Gastrocnemius medialis (tissue), 4 donors: Measurements from ENCODE around the gene PDCL3. TPM values are rescaled to one million over a fixed set of nuclear protein-coding genes. Genes with fewer than 3 reads are reported as not detected.

Experiments used
- ATAC-seq, 2 donors: fragments of 150-250 bp; one replicate each; pipeline ENCODE4 v1.9.1; 2016
- DNase-seq, 2 donors: peaks; one replicate each; pipeline ENCODE4 v3.0.0-alpha.2; 2019
- H3K27ac ChIP-seq, 4 donors: fragments of 200-600 bp; sonication (generic); 1 replicate in 1 of 4; 2 replicates in 3 of 4; pipeline ENCODE4 v1.5.1; 2016 to 2018; ENCODE audit warnings: mild to moderate bottlenecking in 2 of 4, moderate library complexity in 1 of 4
- H3K27me3 ChIP-seq, 3 donors: fragments of 200-600 bp; sonication (generic) in 2 of 3; 1 replicate in 1 of 3; 2 replicates in 2 of 3; pipeline versions ENCODE4 v1.5.1 to v1.6.0; 2016 to 2019; ENCODE audit warnings: mild to moderate bottlenecking in 1 of 3, moderate library complexity in 1 of 3
- H3K36me3 ChIP-seq, 2 donors: fragments of 200-600 bp; sonication (generic) in 1 of 2; one replicate each; pipeline ENCODE4 v1.5.1; 2017 to 2018
- H3K4me1 ChIP-seq, 2 donors: fragments of 200-600 bp; sonication (generic) in 1 of 2; one replicate each; pipeline ENCODE4 v1.5.1; 2016 to 2017; ENCODE audit warnings: mild to moderate bottlenecking in 2 of 2
- H3K4me3 ChIP-seq, 4 donors: fragments of 200-600 bp; sonication (generic) in 3 of 4; 1 replicate in 1 of 4; 2 replicates in 3 of 4; pipeline ENCODE4 v1.5.1; 2016 to 2019; ENCODE audit warnings: mild to moderate bottlenecking in 2 of 4
- H3K9me3 ChIP-seq, 3 donors: fragments of 200-600 bp; sonication (generic) in 2 of 3; 1 replicate in 1 of 3; 2 replicates in 2 of 3; pipeline ENCODE4 v1.5.1; 2016 to 2019
- POLR2A ChIP-seq, 2 donors: fragments of 450-650 bp; IDR thresholded peaks; one replicate each; pipeline ENCODE4 v1.6.1; 2017; ENCODE audit warnings: antibody characterized with exemption in 2 of 2, mild to moderate bottlenecking in 2 of 2, moderate library complexity in 2 of 2
- in situ Hi-C, 4 donors: fragments of 200-750 bp; cut with MboI; loops; one replicate each; pipeline versions ENCODE4 v1.15.0 to v1.8.0; 2017; ENCODE audit warnings: low sequenced_read_pairs in 4 of 4
- intact Hi-C: fragments of 100-400 bp; cut with DNase I; formaldehyde crosslinking; loops from one replicate; pipeline ENCODE4 v1.15.1; 2023; ENCODE audit warnings: low total_unique reads
- total RNA-seq, 4 donors: library from RNA; depleted of rRNA; stranded (reverse); fragments of >200 nt; gene quantifications; one replicate each; pipeline versions ENCODE4 v1.1.0 to v1.2.3, GENCODE V29; 2016
- TF ChIP-seq, protein P1 (sequence below), 5 experiments: fragments of 450-650 bp in 3 of 5; fragments of 200-600 bp in 2 of 5; sonication (generic) in 2 of 5; IDR thresholded peaks in 4 of 5; conservative IDR thresholded peaks in 1 of 5; 1 replicate in 4 of 5; 2 replicates in 1 of 5; pipeline ENCODE4 v1.5.1; 2016 to 2019; ENCODE audit warnings: antibody characterized with exemption in 5 of 5, mild to moderate bottlenecking in 3 of 5, moderate library complexity in 3 of 5

The PDCL3 gene
- total RNA-seq, 4 donors from 2014 or later, result 16.6 to 37.3 (median 27.8) TPM

DNA sequence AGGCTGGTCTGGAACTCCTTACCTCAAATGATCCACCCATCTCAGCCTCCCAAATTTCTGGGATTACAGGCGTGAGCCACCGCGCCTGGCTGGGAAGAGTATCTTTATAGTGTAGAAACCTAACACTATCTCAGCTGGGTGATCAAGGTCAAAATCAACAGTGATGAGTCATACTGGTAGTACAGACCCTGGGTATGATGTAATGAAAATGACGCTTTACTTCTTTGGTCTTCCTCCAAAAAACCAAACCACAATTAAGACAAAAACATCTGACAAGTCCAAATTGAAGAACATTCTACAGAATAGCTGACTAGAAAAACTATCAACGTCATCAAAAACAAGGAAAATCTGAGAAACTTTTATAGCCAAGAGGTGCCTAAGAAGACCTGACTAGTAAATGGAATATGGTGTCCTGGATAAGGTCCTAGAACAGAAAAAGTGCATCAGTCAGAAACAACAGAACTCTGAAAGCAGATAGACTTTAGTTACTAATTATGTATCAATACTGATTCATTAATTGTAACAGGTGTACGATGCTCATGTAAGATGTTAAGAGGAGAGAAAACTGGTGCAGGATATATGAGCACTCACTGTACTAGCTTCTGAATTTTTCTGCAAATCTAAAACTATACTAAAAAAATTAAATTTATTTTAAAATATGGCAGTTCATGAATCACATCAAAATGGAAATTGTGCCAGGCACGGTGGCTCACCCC, 25.4 kb downstream of the PDCL3 start:
- no peak for ATAC-seq
- in situ Hi-C loops, result loop anchor here in 1 of 4 donors (25.0 kb wide), 1 partner anchor 624 kb away; no protein-coding TSS in a partner anchor
- H3K27ac ChIP-seq, result no peak overlapping the region

DNA sequence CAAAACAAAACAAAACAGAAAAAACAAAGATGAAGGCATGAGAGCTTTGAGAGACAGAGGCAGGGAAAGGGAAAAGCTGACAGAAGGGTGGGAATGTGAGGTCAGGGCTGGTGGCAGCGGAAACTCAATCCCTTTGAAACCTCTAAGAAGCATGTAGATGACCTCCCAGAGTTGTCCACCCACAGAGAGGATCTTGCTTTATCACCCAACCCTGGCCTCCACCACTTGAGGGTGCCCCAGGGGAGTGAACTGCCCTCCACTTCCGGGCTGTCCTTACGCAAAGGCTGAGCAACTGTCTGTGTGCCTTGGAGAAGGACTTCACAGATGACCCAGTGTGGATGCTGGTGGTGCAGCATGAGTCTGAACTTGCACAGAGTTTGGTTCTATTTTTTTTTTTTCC, 26.7 kb downstream of the PDCL3 start:
- Histone ChIP-seq H3K4me3 (no peak overlapping the region), H3K27me3 (no peaks in the 10 kb centered on the region), H3K36me3 (no peaks in the 10 kb centered on the region), H3K9me3 (no peaks in the 10 kb centered on the region), H3K4me1 (no peaks in the 10 kb centered on the region), H3K27ac (no peak overlapping the region)
- no peak for ATAC-seq
- no peak for TF ChIP-seq POLR2A (IDR thresholded peaks at IDR 0.05)
- TF ChIP-seq, protein P1, sequence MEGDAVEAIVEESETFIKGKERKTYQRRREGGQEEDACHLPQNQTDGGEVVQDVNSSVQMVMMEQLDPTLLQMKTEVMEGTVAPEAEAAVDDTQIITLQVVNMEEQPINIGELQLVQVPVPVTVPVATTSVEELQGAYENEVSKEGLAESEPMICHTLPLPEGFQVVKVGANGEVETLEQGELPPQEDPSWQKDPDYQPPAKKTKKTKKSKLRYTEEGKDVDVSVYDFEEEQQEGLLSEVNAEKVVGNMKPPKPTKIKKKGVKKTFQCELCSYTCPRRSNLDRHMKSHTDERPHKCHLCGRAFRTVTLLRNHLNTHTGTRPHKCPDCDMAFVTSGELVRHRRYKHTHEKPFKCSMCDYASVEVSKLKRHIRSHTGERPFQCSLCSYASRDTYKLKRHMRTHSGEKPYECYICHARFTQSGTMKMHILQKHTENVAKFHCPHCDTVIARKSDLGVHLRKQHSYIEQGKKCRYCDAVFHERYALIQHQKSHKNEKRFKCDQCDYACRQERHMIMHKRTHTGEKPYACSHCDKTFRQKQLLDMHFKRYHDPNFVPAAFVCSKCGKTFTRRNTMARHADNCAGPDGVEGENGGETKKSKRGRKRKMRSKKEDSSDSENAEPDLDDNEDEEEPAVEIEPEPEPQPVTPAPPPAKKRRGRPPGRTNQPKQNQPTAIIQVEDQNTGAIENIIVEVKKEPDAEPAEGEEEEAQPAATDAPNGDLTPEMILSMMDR (IDR thresholded peaks at IDR 0.05 in 4 of 5, conservative IDR thresholded peaks at IDR 0.05 in 1 of 5), result no peak
- in situ Hi-C loops, result loop anchor here in 1 of 4 donors (25.0 kb wide), 1 partner anchor 623 kb away; no protein-coding TSS in a partner anchor
- intact Hi-C loops, result no loop called here
- no peak for DNase-seq

More for the DNA sequence above, 25.4 kb downstream of the PDCL3 start:
- TF ChIP-seq, protein P1 (IDR thresholded peaks at IDR 0.05 in 4 of 5, conservative IDR thresholded peaks at IDR 0.05 in 1 of 5), result no peak
- no peak for TF ChIP-seq POLR2A (IDR thresholded peaks at IDR 0.05)
- Histone ChIP-seq H3K9me3 (no peaks in the 10 kb centered on the region), H3K27me3 (no peaks in the 10 kb centered on the region), H3K4me1 (no peaks in the 10 kb centered on the region), H3K4me3 (no peak overlapping the region), H3K36me3 (no peaks in the 10 kb centered on the region)
- intact Hi-C loops, result no loop called here
- DNase-seq, result no peak

DNA sequence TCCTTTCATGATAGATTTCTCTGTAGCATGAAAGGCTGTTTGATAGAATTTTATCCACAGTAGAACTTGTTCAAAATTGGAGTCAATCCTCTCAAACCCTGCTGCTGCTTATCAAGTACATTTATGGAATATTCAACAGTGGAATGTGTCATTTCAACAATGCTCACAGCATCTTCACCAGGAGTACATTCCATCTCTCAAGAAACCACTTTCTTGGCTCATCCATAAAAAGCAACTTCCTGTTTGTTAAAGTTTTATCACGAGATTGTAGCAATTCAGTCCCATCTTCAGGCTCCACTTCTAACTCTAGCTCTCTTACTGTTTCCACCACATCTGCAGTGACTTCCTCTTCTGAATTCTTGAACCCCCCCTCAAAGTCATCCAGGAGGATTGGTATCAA, 29.4 kb downstream of the PDCL3 start:
- in situ Hi-C loops, result loop anchor here in 1 of 4 donors (25.0 kb wide), 1 partner anchor 620 kb away; no protein-coding TSS in a partner anchor
- no peak for ATAC-seq

DNA sequence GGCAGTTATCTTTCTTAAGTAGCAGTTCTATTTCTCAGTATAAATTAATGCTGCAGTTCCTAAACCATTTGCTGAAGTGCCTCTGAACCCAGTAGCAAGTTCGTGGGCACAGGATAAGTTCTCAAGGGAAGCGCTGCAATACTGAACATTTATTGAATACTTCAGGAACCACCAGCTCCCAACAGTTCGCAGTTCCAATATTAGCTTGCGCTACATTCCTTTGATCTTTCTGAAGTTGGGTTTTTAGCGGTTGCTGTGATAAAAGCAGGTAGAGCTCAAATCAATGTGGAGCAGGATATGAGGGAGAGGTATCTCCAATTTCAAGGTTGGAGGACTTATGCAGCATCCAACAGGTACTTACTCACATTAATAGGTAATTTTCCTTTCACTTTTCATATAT, 33.7 kb downstream of the PDCL3 start:
- Histone ChIP-seq H3K36me3 (no peaks in the 10 kb centered on the region), H3K4me3 (no peak overlapping the region), H3K27me3 (no peaks in the 10 kb centered on the region), H3K27ac (no peak overlapping the region), H3K9me3 (no peaks in the 10 kb centered on the region), H3K4me1 (no peaks in the 10 kb centered on the region)
- DNase-seq, result no peak
- intact Hi-C loops, result no loop called here
- TF ChIP-seq, protein P1 (IDR thresholded peaks at IDR 0.05 in 4 of 5, conservative IDR thresholded peaks at IDR 0.05 in 1 of 5), result no peak
- no peak for TF ChIP-seq POLR2A (IDR thresholded peaks at IDR 0.05)
- ATAC-seq, result no peak
- in situ Hi-C loops, result loop anchor here in 1 of 4 donors (25.0 kb wide), 1 partner anchor 616 kb away; no protein-coding TSS in a partner anchor

More for the DNA sequence above, 29.4 kb downstream of the PDCL3 start:
- intact Hi-C loops, result no loop called here
- no peak overlapping the region for H3K27ac ChIP-seq
- no peaks in the 10 kb centered on the region for H3K36me3 ChIP-seq
- H3K27me3 ChIP-seq, result no peaks in the 10 kb centered on the region
- no peak for TF ChIP-seq POLR2A (IDR thresholded peaks at IDR 0.05)
- TF ChIP-seq, protein P1 (IDR thresholded peaks at IDR 0.05 in 4 of 5, conservative IDR thresholded peaks at IDR 0.05 in 1 of 5), result no peak
- no peaks in the 10 kb centered on the region for H3K4me1 ChIP-seq
- no peak overlapping the region for H3K4me3 ChIP-seq
- H3K9me3 ChIP-seq, result no peaks in the 10 kb centered on the region
- no peak for DNase-seq
